ENCODE results near the gene ACSL5.

ACSL5 gene

DNA sequence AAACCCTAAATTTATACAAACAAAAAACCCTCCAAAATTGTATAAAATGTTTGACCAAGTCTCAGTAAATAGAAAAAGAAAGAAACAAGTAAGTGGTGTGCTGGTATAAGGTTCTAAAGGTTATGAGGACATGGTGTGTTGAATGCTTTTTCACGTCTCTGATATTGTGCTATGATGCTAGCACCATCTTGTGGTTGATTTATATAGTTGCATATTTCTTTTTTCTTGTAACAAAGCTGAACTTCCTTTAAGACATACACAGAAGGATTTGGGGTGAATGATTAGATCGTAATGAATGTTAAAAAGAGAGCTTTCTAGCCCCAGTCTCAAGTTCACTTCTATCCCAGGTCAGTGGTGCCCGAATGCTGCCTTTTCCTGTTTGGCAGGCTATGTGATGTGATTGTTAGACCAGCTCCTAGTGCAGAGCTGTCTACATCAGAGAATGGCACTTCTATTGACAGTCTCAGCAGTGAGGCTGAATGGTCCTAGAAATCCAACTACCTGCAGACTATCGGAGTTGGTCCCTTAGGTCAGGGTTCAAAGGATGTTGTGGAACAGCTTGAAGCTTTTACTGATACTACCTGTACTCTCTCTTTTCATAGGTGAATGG lies 98.1 kb downstream of the ACSL5 start:
- peak in 1 of 2 experiments; percentile 10 for DNase-seq

DNA sequence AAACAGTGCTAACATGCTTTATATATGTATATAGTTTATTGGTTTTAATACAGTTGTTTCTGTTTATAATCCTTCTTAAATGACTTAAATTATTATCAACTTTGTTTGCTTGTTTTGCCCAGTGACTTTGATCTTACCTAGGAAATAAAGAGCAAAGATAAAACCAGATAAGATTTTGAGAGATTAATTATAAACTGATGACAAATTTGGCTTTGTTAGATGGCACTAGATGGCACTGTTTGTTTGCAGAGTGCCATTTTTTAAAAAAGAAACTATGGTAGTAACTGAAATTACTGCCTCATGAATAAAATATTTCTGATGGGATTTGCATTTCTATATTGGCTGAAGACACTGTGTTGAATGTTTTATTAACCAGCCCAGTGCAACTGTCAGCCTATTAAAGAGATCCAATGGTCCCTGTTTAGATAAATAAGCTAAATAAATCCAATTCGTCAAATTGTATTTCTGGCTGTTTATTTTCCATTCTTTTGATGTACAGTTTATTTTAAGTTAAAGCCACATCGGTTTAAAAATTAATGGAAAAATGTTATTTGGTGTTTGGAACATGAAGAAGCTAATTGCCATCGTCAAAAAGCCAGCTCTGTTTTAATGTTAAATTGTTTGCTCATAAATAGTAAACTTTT lies 101.8 kb downstream of the ACSL5 start:
- DNase-seq: no peak

All from NCI-H446 (cell line).